ENCODE measurements around the gene ABCA12.

Gene ABCA12

DNA sequence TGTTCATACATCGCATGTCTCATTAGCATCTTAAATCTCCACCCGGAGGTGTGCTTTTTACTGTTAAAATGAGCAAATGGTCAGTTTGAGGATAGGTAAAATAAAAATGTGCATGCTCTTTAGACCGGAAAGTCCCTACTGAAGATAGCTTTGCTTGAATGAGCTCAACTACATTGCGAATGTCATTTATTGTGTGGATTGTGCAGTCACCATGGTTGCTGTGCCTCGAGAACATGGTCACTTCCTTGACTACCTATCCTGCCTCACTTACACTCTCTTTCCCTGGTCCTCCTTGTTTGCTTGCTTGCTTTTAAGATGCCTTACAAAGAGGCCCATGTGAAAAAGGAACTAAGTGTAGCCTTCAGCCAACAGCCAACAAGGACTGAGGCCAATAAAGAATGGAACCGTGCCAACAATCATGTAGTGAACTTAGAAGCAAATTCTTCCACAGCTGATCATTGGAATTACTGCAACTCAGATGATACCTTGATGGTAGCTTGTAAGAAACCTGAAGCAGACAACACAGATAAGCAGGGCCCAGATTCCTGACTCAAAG lies 256.7 kb downstream of the ABCA12 start:
- no peaks in the 10 kb centered on the region for H3K79me2 ChIP-seq (ENCODE audit: low read length)
- no peak overlapping the region for H3K4me2 ChIP-seq (ENCODE audit: low read length)
- no peak for TF ChIP-seq EZH2phosphoT487 (IDR thresholded peaks at IDR 0.05; ENCODE audit: low read depth)
- TF ChIP-seq, protein P1, sequence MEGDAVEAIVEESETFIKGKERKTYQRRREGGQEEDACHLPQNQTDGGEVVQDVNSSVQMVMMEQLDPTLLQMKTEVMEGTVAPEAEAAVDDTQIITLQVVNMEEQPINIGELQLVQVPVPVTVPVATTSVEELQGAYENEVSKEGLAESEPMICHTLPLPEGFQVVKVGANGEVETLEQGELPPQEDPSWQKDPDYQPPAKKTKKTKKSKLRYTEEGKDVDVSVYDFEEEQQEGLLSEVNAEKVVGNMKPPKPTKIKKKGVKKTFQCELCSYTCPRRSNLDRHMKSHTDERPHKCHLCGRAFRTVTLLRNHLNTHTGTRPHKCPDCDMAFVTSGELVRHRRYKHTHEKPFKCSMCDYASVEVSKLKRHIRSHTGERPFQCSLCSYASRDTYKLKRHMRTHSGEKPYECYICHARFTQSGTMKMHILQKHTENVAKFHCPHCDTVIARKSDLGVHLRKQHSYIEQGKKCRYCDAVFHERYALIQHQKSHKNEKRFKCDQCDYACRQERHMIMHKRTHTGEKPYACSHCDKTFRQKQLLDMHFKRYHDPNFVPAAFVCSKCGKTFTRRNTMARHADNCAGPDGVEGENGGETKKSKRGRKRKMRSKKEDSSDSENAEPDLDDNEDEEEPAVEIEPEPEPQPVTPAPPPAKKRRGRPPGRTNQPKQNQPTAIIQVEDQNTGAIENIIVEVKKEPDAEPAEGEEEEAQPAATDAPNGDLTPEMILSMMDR (IDR thresholded peaks at IDR 0.05; ENCODE audit: low read depth, low read length) = no peak
- no peak overlapping the region for H2AFZ ChIP-seq (ENCODE audit: low read depth, low read length)
- no peaks in the 10 kb centered on the region for H3K27me3 ChIP-seq (ENCODE audit: low read depth, low read length)
- no peak overlapping the region for H3K9ac ChIP-seq (ENCODE audit: low read length)
- H3K9me3 ChIP-seq (ENCODE audit: insufficient read depth, low read length) = no peaks in the 10 kb centered on the region
- no peaks in the 10 kb centered on the region for H3K36me3 ChIP-seq (replicated peaks; ENCODE audit: low read depth, low read length)
- no peaks in the 10 kb centered on the region for H4K20me1 ChIP-seq (ENCODE audit: insufficient read depth, low read length)
- H3K4me1 ChIP-seq (ENCODE audit: low read length) = no peaks in the 10 kb centered on the region
- no peak overlapping the region for H3K27ac ChIP-seq (ENCODE audit: low read length)
- H3K4me3 ChIP-seq (ENCODE audit: low read length) = no peak overlapping the region
